ENCODE results near the gene RNF152. TPM values are rescaled to one million over a fixed set of nuclear protein-coding genes. Genes with fewer than 3 reads are reported as not detected.

The RNF152 gene
- total RNA-seq, 4 donors from 2014 or later = 1.7 to 6.8 (median 4.4) TPM

DNA sequence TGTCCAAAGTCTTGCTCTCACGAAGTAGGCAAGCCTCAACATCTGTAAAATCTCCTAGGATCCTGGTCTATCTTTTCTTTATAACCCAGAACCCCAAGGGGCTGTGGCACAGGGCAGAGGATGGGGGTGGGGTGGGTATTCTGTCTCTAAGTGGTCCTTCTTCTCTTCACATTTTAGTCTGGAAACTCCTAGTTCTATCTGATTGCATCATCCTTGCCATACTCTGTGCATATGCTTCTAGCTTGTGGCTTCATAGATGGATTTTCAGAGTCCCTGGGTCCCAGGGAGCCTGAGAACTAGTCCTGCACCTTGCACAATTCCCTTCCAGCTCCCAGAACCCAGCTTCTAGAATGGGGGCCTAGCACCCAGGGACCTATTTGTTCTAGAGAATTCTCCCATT is 52.5 kb downstream of the RNF152 start:
- Histone ChIP-seq H3K27ac (no peak overlapping the region), H3K27me3 (no peaks in the 10 kb centered on the region), H3K9me3 (no peaks in the 10 kb centered on the region), H3K36me3 (no peaks in the 10 kb centered on the region), H3K4me3 (no peak overlapping the region), H3K4me1 (no peaks in the 10 kb centered on the region)
- in situ Hi-C loops (cut with MboI; ENCODE audit: low sequenced_read_pairs in 4 of 4) (no loop called here), intact Hi-C loops (cut with DNase I; ENCODE audit: low total_unique reads) (no loop called here)
- ATAC-seq = no peak
- TF ChIP-seq, protein P1, sequence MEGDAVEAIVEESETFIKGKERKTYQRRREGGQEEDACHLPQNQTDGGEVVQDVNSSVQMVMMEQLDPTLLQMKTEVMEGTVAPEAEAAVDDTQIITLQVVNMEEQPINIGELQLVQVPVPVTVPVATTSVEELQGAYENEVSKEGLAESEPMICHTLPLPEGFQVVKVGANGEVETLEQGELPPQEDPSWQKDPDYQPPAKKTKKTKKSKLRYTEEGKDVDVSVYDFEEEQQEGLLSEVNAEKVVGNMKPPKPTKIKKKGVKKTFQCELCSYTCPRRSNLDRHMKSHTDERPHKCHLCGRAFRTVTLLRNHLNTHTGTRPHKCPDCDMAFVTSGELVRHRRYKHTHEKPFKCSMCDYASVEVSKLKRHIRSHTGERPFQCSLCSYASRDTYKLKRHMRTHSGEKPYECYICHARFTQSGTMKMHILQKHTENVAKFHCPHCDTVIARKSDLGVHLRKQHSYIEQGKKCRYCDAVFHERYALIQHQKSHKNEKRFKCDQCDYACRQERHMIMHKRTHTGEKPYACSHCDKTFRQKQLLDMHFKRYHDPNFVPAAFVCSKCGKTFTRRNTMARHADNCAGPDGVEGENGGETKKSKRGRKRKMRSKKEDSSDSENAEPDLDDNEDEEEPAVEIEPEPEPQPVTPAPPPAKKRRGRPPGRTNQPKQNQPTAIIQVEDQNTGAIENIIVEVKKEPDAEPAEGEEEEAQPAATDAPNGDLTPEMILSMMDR (IDR thresholded peaks at IDR 0.05 in 4 of 5, conservative IDR thresholded peaks at IDR 0.05 in 1 of 5) = no peak
- TF ChIP-seq POLR2A (IDR thresholded peaks at IDR 0.05) = no peak
- no peak for DNase-seq

DNA sequence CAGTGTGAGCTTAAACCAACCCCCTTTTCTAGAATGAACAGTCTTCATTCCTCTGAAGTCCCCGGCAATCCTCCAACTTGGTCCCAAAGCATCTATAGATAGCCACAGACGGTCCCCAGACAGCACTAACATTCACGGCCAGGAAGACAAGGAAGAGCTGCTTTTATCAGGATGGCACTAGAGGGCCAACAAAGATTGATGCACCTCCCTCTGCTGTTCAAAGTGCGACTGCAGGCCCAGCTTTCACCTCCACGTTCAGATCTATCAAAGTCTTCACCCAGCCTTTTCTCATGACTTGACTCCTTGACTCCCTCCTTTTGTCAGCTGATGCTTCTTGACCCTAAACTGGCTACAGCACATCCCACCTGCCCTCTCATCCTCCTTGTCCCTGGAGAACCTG is 54.3 kb downstream of the RNF152 start:
- ATAC-seq (no peak), DNase-seq (no peak)
- Histone ChIP-seq H3K27ac (no peak overlapping the region), H3K9me3 (no peaks in the 10 kb centered on the region), H3K4me1 (peaks cover 0 to 3% of the 10 kb centered on the region in 2 donors), H3K4me3 (no peak overlapping the region), H3K27me3 (no peaks in the 10 kb centered on the region), H3K36me3 (no peaks in the 10 kb centered on the region)
- TF ChIP-seq POLR2A (IDR thresholded peaks at IDR 0.05) = no peak
- TF ChIP-seq, protein P1 (IDR thresholded peaks at IDR 0.05 in 4 of 5, conservative IDR thresholded peaks at IDR 0.05 in 1 of 5) = no peak
- intact Hi-C loops (cut with DNase I; ENCODE audit: low total_unique reads) (loop anchor here (10.0 kb wide), 1 partner anchor 94 kb away; no protein-coding TSS in a partner anchor), in situ Hi-C loops (cut with MboI; ENCODE audit: low sequenced_read_pairs in 4 of 4) (no loop called here)

DNA sequence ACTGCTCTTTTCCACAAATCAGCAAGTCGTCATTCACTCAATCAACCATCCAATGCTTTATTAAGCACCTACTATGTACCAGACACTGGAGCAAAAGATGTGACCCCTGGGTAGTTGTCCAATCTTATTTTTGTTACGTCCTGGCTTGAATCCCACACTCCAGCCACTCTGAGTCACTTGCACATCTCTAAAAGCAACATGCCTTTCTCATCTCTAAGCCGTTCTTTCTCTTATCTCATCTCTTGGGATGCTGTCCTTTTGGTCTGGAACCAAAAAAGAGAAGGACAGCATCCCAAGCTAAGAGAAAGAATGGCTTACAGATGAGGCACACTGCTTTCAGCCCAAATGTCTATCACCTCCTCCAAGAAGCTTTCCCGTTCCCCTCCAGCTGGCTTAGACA is 58.8 kb downstream of the RNF152 start:
- intact Hi-C loops (cut with DNase I; ENCODE audit: low total_unique reads) (loop anchor here (10.0 kb wide), 1 partner anchor 89 kb away; no protein-coding TSS in a partner anchor), in situ Hi-C loops (cut with MboI; ENCODE audit: low sequenced_read_pairs in 4 of 4) (no loop called here)
- Histone ChIP-seq H3K27ac (no peak overlapping the region), H3K4me1 (peaks cover 0 to 10% of the 10 kb centered on the region in 2 donors), H3K36me3 (no peaks in the 10 kb centered on the region), H3K27me3 (no peaks in the 10 kb centered on the region), H3K9me3 (no peaks in the 10 kb centered on the region), H3K4me3 (no peak overlapping the region)
- DNase-seq (no peak), ATAC-seq (no peak)
- TF ChIP-seq, protein P1 (IDR thresholded peaks at IDR 0.05 in 4 of 5, conservative IDR thresholded peaks at IDR 0.05 in 1 of 5) = no peak
- TF ChIP-seq POLR2A (IDR thresholded peaks at IDR 0.05) = no peak

DNA sequence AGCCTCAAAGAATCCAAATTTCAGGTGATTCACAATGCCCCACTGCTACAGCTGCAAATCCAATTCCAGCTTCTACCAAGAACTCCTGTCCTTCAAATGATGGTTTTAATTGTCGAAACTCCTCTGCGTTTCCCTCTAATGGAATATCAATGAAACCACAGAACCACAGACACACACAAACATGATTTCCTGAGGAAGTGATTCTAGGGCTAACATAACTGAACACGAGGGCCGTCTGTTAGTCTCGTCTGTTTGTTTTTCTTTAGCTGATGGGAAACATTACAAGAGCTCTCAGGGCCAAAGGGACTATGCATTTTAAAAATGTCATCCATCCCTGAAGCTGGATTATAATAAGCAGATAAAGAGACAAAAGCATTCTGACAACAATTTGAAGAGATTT is 59.4 kb downstream of the RNF152 start:
- no peak overlapping the region for H3K4me3 ChIP-seq
- H3K4me1 ChIP-seq = peaks cover 0 to 10% of the 10 kb centered on the region in 2 donors
- ATAC-seq = no peak
- H3K36me3 ChIP-seq = no peaks in the 10 kb centered on the region
- no peaks in the 10 kb centered on the region for H3K27me3 ChIP-seq
- no peak for DNase-seq
- no peak for TF ChIP-seq POLR2A (IDR thresholded peaks at IDR 0.05)
- TF ChIP-seq, protein P1 (IDR thresholded peaks at IDR 0.05 in 4 of 5, conservative IDR thresholded peaks at IDR 0.05 in 1 of 5) = no peak
- H3K27ac ChIP-seq = peak overlapping the region in 1 of 4 donors; percentile 2
- no peaks in the 10 kb centered on the region for H3K9me3 ChIP-seq
- in situ Hi-C loops (cut with MboI; ENCODE audit: low sequenced_read_pairs in 4 of 4) = no loop called here
- intact Hi-C loops (cut with DNase I; ENCODE audit: low total_unique reads) = loop anchor here (10.0 kb wide), 1 partner anchor 89 kb away; no protein-coding TSS in a partner anchor

DNA sequence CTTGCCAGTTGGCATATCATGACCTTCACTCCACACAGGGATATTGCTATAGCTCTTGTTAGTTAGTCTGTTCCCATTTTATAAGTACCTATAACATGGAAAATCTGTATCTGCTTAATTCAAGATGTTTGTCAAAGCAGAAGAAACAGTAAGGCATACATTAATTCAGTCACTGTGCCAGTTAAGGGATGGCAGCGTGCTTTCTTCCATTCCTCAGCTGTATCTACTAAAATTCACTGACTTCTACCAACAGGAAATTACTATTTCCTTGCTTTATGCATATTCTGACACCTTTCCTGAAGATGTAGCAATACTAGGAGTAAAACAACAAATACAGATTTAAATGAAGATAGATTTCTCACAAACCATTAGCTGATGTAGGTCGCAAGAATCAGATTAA is 59.9 kb downstream of the RNF152 start:
- H3K36me3 ChIP-seq = no peaks in the 10 kb centered on the region
- in situ Hi-C loops (cut with MboI; ENCODE audit: low sequenced_read_pairs in 4 of 4) = no loop called here
- no peaks in the 10 kb centered on the region for H3K9me3 ChIP-seq
- no peak overlapping the region for H3K27ac ChIP-seq
- H3K27me3 ChIP-seq = no peaks in the 10 kb centered on the region
- intact Hi-C loops (cut with DNase I; ENCODE audit: low total_unique reads) = loop anchor here (10.0 kb wide), 1 partner anchor 88 kb away; no protein-coding TSS in a partner anchor
- ATAC-seq (no peak), DNase-seq (no peak)
- no peak overlapping the region for H3K4me3 ChIP-seq
- no peak for TF ChIP-seq POLR2A (IDR thresholded peaks at IDR 0.05)
- TF ChIP-seq, protein P1 (IDR thresholded peaks at IDR 0.05 in 4 of 5, conservative IDR thresholded peaks at IDR 0.05 in 1 of 5) = no peak
- H3K4me1 ChIP-seq = peaks cover 0 to 10% of the 10 kb centered on the region in 2 donors

Measured in gastrocnemius medialis (tissue), 4 donors.